Activated T-cell treated with anti-CD3 and anti-CD28 coated beads for 48 hours (primary cell): ENCODE measurements around the gene PAX3.

Experiments
- DNase-seq: peaks from one replicate; pipeline ENCODE4 v3.0.0-alpha.2; 2020; ENCODE audit warnings: low read depth

PAX3 gene

DNA sequence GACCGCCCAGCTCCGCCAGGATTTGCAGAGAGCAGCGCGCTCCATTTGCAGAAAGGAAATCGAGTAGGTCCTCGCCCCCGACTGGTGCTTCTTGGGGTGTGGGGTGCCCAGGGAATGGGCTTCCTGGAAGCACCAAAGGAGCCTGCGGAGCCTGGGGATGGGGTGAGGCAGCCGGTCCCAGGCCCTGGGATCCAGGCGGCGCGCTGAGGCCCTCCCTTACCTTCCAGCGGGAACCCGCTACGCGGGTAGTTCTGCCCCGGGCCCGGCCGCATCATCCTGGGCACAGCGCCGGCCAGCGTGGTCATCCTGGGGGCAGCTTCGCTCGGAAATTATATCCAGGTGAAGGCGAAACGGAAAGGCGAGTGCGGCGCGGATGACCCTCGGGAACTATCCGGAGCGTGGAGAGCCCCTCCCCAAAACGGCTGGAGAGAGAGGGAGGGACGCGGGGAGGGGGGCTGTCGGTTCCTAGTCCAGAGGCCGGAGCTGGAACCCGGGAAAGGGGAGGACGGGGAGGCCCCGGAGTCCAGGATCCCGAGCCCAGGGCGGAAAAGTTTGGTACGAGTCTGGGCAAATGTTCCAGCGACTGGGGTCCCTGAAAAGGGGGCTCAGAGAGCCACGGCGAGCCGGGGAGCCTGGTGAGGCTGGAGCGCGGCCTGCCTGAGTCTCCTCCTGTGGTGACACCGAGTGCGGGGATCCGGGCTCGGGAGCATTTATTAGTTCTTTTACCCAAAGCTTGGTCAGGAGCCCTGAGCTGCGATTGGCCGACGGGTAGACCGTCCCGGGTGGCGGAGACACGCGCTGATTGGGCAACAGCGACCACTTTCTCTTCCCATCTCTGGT lies at the start of gene PAX3:
PAX3 (minus strand) TSS at position 688 of the 840 bp plus-strand sequence; CDS start at position 305, 383 bp downstream.
- no peak for DNase-seq

DNA sequence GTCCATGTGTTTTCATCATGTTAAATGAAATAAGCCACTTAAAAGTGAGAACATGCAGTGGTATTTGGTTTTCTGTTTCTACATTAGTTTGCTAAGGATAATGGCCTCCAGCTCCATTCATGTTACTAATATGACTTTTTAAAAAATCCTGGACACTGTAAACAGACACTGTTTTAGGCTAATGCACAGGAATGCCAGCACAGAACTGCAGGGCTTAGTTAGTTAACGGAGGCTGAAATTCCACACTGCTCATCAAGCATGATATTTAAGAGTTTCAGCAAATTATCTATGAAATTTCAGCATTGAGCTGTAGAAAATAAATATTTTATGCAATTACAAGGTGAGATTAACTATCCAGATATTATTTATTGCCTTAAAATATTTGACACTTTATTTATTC lies 42.5 kb upstream of the PAX3 start:
- DNase-seq: no peak

DNA sequence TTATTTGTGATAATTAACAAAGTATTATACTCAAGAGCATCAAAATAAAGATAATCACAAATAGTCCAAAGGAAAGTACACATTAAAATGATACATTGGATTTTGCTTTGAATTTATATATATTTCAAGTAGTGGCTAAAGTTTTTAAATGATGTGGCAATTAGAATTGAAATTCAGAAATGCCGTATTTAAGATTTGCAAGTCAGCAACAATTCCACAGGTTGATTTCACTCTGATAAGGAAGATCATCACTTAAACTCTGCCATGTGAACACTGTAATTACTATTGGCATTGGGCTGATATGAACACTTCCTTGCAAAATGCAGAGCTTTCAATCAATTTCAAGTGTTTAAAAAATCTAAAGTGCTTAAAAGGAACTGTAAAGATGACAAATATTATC lies 39.6 kb upstream of the PAX3 start:
- no peak for DNase-seq

DNA sequence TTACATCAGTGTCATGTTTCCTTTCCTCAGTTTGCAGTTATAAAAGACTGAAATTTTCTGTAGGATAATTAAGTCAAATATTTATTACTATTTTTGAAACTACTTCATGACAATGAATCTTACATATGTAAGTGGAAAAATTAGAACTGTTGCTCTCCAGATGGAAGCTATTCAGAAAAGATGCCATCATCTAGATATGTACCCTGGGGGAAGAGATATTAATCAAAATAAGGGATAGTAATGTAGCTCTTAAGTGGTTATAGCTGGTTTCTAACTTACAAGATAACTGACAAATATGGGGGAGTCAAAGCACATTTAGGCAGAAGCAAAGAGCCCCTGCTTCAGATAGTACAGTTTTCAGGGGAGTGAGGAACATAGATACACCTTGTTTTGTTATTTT lies 38.1 kb upstream of the PAX3 start:
- DNase-seq: no peak

DNA sequence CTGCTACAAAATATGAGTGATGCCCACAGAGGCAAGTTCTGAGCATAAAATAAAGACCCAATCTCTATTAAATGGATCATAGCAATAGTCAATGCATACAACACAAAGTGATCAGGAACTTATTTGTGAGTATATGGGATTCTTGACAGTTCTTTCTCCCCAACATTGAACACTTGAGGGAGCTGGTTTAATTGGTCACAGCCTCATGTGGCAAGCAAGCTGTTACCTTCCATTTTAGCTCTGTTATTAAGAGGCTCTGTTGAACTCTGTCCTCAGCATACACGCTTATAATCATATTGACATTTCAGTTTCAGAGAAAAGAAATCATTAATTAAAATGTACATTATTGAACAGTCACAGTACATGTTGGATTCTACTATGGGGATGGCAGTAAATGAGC lies 37.6 kb upstream of the PAX3 start:
- DNase-seq: no peak

DNA sequence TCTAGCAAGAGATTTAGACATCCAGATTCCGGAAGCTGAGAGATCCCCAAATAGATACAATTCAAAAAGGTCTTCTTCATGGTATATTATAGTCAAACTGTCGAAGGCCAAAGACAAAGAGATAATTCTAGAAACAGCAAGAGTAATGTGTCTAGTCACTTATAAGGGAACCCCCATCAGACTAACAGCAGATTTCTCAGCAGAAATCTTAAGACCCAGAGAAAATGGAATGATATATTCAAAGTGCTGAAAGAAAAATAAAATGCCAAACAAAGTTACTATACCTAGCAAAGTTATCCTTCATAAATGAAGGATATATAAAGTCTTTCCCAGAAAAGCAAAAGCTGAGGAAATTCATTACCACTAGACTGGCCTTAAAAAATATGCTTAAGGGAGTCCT lies 36.1 kb upstream of the PAX3 start:
- DNase-seq: no peak

DNA sequence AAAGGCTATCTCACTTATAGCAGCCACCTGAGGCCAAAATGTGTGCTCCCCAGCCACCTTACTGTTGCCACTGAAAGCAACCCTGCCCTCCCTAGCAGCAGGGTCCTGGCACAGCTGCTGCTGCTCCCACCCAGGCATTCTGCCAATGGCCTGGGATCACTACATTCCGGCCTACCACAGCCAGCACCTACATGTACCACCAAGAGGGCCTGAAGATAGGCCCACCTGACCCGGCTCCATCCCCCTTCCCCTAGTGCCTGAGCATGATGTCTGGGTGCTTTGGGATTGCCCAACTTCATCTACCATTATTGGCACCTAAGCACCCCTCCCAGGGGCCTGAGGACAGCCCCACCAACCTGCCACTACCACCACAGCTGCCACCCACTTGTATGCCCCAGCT lies 34.6 kb upstream of the PAX3 start:
- DNase-seq: no peak

DNA sequence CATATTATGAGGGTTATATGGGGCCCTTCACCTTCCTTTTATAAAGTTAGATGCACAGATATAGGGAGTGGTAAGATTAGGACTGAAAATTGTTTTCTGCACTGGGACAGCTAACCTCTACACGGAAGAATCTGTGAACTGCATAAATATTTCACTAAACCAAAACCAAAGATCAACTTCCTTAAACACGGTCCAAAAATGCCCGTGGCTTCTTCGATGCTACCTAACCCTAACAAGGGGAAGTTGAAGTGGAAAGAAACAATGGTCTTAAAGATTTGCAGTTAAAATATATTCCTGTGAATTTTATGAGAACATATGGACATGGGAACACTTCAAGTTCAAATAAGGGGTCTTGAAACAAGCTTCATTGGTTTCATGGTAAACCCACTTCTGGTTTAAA lies 33.3 kb upstream of the PAX3 start:
- DNase-seq: no peak

DNA sequence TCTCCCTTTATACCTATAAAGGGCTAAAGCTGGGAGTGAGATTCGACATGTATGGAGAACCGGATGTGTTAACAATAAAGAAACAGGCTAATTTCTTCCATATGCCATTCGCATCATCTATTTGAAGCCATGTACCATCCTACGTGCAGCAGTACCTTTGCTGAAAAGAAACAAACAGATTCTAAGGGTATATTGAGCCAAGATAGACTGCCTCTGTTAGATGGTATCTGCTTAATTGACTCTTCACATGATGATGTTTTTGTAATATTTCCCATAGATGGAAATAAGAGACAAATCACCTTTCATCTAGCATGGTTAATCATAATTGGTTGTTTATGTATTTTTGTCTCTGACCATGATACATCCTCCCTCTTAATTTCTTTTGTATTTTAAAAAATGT lies 32.1 kb upstream of the PAX3 start:
- DNase-seq: no peak

DNA sequence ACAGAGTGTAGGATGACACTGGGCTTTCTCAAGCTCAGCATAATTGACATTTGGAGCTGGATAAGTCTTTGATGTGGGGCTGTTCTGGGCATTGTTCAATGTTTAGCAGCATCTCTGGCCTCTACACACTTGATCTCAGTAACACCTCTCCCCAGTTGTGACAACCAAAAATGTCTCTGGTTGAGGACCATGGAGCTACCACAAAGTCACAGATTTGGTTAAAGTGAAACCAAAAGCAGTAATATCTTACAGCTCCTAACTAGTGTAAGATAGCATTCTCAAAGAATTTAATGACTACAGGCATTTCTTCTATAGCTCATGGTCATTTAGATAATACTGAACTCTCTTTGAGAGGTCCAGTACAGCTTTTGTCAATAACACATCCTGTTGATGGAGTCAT lies 23.4 kb upstream of the PAX3 start:
- no peak for DNase-seq

DNA sequence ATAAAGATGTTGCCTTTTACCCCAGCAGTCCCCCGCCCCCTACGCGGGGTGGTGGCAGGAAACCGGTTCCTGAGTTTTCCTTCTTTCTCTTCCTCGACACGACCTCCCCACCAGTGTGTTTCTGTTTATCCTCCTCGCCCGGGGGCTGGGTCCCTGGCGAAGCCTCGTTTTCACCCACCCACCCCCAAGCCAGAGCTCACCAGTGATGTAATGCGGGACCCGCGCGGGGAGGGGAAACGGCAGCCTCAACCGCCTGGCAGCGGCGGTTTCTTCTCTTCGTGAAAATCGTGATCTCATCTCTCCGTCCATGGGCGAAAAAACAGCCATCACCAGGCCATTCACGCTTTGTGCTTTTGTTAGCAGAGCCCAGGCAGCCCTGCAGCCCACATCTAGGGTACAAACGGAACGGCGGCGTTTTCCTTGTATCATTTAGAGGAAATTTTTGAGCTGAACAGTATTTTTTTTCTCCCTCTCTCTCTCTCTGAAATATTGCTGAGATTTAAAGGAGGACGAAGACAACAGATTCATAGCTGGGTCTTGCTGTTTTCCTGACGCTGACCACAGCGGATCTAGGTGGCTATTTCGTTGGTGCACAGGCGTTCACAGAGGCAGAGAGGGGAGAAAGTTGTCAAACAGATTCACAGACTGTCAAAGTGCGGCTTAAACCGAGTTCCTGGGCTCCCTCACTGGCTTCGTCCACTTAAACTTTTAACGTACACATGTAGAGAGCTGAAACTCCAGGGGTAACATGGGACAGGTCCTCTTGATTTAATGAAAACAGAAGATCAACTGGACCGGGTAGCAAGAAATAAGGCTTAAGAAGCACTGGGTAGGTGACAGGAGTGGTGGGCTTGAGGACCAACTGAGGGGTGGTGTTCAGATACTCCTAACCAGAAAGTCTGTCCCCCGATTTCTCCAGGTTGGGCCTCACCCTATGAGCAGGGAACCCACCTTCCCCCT lies 21.9 kb upstream of the PAX3 start:
- no peak for DNase-seq

DNA sequence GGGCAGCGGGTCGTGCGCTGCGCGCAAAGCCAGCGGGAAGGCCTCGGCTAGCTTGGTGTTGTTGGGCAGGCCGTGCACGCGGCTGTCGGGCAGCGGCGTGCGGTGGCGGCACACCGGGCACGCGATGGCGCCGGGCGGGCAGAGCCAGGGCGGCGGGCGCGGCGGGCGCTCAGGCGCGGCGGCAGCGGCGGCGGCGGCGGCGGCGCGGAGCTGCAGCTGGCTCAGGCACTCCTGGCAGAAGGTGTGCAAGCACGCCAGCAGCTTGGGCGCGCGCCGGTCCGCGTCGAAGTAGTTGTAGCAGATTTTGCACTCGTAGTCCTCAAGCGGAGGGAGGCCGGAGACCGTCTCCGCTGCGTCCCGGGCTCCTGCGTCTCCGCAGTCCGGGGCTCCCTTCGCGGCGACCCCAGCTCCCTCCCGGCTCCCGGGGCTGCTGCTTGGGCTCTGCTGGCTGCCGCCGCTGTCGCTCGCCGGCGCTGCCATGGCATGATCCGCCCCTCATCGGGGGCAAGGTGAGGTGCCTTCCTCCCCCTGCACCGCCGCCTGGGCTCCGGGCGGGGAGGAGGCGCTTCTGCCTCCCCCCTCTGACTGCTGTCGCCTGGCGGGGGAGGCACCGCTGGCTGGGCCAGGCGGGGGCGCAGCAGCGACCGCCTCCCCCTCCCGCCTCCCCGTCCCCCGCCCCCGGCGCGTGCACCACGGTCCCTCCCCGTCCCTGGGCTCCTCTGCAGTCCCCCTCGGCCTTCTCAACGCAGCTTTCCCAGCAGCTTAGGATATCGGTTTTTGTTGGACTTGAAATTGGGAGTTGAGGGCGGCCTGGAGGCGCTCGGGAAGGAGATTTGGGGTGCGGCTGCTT lies 21.0 kb upstream of the PAX3 start:
- DNase-seq: no peak

DNA sequence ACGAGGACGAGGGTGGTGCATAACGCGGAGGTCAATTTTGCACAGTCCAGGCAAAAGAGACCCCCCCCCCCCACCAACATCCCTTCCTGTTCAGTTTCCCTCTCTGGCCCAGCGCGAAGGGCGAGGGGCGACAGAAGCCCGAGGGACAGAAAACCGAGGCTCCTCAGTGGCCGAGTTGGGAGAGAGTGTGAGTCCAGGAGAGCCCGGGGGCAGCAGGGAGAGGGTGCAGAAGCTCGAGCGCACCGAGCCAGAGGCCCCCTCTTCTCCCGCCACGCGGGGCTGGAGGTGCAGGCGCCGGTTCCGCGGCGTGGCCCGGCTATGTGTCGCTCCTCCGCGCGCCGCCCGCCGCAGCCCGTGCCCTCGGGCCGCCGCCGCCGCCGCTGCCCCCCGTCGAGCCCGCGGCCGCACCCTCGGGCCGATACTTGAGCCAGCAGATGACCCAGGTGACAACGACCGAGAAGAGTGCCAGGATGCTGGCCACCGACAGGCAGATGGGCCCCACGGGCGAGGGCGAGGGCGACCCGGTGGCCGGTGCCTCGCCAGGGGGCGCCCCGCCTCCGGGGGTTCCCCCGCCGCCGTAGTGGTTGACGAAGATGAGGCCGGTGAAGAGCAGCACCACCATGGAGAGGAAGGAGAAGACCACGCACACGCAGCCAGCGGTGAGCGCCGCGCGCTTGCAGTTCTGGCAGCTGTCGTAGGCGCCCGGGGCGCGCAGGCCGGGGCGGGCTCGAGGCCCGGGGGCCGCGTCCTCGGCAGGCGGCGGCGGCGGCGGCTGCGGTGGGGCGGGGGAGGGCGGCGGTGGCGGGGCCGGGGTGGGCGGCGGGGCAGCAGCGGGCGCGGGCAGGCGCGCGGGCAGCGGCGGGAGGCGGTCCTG lies 20.2 kb upstream of the PAX3 start:
- DNase-seq: no peak

DNA sequence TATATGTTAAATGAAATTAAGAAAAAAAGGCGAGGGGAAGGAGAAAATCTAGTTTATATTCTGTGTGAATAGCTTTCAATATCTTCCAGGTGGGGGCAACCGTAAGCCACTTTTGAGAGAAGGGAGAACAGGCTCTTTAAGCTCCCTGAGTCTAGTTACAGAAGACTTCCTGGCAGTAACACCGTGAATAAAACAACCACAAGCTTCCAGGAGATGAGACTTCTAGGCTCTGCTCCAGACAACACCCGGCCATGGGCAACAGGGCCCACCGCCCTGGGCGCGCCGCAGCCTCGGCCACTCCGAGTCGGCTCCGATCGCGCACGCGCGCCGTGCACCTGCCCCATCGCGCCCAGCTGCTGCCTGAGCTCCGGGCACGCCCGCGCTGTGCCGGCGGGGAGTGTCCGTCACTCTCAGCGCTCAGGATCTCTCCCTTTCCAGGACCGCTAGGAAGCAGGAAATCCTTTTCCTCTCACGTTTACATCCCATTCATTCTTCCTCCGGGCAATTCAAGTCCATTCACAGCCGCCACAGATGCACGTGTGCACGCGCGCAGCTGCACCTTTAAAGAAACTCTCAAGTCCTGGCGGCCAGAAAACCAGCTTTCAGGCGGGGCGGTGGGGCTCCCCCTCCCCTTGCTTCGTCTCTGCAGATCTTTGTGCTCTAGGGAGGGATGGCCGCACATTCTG lies 19.4 kb upstream of the PAX3 start:
- DNase-seq: peak; percentile 46

DNA sequence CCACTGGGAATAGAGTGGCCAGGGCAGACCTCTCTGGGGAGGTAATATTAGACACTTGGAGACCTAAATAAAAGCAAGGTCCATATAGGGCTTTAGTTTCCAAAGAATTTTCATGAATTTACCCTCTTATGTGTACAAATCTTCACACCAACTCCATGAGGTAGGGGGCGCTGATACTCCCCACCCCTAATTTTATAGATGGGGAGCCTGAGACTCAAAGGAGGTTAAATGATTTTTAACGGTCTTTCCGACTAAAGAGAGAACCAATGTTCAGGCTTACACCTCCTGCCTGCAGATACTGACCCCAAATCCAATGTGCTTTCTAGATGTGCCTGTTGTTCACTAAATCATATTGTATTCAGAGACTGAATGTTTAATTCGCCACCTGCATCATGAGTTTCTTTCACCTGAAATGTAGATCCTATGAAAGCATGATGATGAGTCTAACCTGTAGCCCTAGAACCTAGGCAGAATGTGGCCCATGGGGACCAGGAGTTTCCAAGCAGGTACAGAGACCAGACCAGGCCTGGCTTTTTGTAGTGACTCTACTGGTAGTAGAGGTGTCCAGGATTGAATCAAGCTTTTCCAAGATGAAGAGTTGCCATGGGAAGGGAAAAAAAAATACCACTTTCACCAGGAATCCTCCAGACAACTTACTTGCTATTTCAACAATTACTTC lies 16.8 kb upstream of the PAX3 start:
- DNase-seq: no peak

DNA sequence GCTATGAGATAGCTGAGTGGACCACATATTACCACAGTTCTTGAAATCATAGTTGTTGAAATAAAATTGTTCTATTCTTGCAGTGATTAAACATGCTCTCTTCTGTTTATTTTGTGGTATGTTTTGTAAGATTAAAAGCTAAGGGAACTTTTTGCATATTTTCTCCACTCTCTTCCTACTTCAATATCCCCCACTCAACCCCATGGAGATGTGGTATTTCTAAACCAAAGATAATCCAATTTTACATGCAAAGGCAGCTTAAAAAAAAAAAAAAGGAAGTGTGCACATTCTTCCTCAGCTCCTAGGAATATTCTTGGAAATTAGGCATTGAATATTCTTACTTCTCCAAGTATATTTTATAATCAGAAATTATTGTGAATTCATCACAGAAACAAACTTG lies 15.0 kb upstream of the PAX3 start:
- DNase-seq: no peak

DNA sequence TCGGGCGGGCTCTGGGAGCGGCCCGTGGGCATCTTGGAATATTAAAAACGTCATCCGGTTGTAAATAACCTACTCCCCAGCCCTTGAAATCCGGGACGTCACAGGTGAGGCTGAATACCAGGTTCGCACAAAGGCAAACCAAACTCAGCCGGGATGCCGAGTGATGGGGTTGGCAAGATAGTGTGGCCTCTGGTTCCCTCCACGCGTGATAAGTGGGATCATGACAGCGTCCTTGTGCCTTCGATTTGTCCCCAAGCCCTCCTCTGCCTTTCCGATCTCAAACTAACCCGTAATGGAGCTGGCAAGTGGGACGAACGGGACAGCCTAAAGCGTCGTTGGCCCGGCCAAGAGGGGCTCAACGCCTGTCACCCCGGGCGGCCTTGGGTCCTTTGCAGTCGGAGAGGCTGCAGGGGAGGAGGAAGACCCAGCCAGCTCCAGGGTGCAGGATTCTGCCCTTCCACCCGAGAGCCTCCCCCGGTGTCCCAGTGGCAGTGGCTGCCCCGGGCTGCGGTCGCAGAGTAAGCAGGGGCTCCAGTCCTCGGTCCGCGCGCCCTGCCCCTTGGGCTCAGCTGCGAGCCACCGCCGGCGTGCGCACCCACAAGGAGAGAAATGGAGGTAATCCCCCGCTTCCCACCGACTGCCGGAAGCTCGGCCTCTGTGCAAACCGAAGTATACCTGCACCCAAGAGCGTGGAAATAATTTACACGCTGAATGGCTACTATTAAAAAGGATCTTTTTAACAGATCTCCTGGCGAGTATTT lies 13.4 kb upstream of the PAX3 start:
- no peak for DNase-seq

DNA sequence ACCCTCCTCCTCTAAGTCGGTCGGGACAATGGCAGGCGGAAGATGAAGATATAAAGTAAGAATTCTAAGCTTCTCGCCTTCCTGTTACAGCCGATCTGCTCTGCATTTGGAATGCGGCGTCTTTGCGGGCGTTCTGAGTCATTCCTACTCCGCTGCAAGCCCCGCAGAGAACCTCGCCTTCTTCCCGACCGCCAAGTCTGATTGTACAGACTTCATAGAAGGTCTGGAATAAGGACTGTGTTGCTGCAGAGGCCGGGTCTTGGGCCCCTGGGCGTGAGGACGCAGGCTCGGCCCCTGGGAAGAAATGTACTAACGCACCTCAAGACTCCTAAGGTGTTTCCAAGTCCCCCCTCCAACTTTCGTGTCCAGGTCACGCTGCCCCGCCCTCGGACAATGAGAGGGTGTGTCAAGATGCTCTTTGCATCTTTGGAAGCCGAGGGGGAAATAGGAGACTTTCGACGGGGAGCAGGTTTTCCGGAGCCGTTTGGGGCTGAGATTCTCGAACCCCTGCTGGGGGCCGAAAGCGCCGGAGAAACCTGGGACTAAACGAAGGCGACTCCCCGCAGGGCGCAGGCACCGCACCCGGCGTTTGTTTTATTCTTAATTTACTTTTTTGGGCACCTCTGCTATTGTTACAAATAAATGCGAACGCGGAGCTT lies 12.7 kb upstream of the PAX3 start:
- DNase-seq: no peak
